Measurements from ENCODE around the gene ANKRD42. TPM values are rescaled to one million over a fixed set of nuclear protein-coding genes. Genes with fewer than 3 reads are reported as not detected.

Gene ANKRD42
- polyA plus RNA-seq, 2 of the 4 experiments (the other 2 are of a cell fraction) = 9.1 to 13.2 TPM

GRCh38 chr11:83282084-83282716, 88.7 kb downstream of the ANKRD42 start:
- peaks cover 7% of the 10 kb centered on the region; the same call in 2 of the 3 replicates for H3K4me1 ChIP-seq
- no peak for DNase-seq (ENCODE audit: low read depth in 1 of 2, low spot score in 1 of 2)
- no peak for FAIRE-seq
- H3K4me2 ChIP-seq = no peak overlapping the region
- no peaks in the 10 kb centered on the region for H3K9me3 ChIP-seq
- POLR2A ChIA-PET = no interaction called here
- 88% methylated on average over 4 of the region's 4 CpGs for WGBS (ENCODE audit: missing lambda C conversion rate)
- CTCF ChIA-PET = interaction anchor here (1.1 to 2.8 kb wide), 4 partner anchors 11 to 442 kb away, joined by 3 to 14 read pairs (median 4); no protein-coding TSS in a partner anchor
- no peak overlapping the region for H3K4me3 ChIP-seq
- H3K27ac ChIP-seq = no peak overlapping the region
- ATAC-seq = no peak
- TF ChIP-seq ELK1 (IDR thresholded peaks at IDR 0.05; ENCODE audit: low read depth, low read length) (no peak), KDM1A (IDR thresholded peaks at IDR 0.05; ENCODE audit: low read depth) (no peak), NFE2L2 (conservative IDR thresholded peaks at IDR 0.05; ENCODE audit: low read length) (no peak), HES2 (IDR thresholded peaks at IDR 0.05) (no peak), ZC3H11A (IDR thresholded peaks at IDR 0.05) (no peak), CBX8 (IDR thresholded peaks at IDR 0.05) (no peak), HOXB5 (CRISPR knock-in tag; IDR thresholded peaks at IDR 0.05) (no peak), RAD21 (conservative IDR thresholded peaks at IDR 0.05 in 1 of 2, IDR thresholded peaks at IDR 0.05 in 1 of 2) (no peak), MAFK (IDR thresholded peaks at IDR 0.05; ENCODE audit: partially characterized antibody) (no peak), HOXA7 (CRISPR knock-in tag; IDR thresholded peaks at IDR 0.05) (no peak), REST (IDR thresholded peaks at IDR 0.05) (no peak), HDAC2 (IDR thresholded peaks at IDR 0.05) (no peak), NPAS2 (CRISPR knock-in tag; IDR thresholded peaks at IDR 0.05; ENCODE audit: borderline replicate concordance) (no peak), TFCP2L1 (CRISPR knock-in tag; IDR thresholded peaks at IDR 0.05) (no peak), ZNF302 (CRISPR knock-in tag; IDR thresholded peaks at IDR 0.05) (no peak), MAX (IDR thresholded peaks at IDR 0.05) (no peak), BCL3 (IDR thresholded peaks at IDR 0.05) (no peak), MYC (IDR thresholded peaks at IDR 0.05; ENCODE audit: borderline replicate concordance, low read length) (no peak), PHF8 (IDR thresholded peaks at IDR 0.05; ENCODE audit: borderline replicate concordance, low read depth) (no peak)

All from A549 (cell line).